ENCODE results near the gene ENOX1.

GRCh38 chr13:43307221-43307920 is 479.4 kb downstream of the ENOX1 start:
- TF ChIP-seq EZH2 (IDR thresholded peaks at IDR 0.05; ENCODE audit: borderline replicate concordance, low read depth, low read length, severe bottlenecking) (no peak), CTCF (IDR thresholded peaks at IDR 0.05; ENCODE audit: borderline replicate concordance, extremely low read depth, low read length, poor library complexity, severe bottlenecking) (no peak)
